ENCODE data around the gene HSD17B12.

Gene HSD17B12

GRCh38 chr11:43680521-43681400, at the start of gene HSD17B12:
Gene HSD17B12 (plus strand): TSS chr11:43680738. CDS start chr11:43680828, 90 bp downstream.
- Histone ChIP-seq H3K27me3 (ENCODE audit: control insufficient read depth in 5 of 5, insufficient read depth in 4 of 5, low read length in 5 of 5) (no peaks in the 10 kb centered on the region), H3K4me1 (ENCODE audit: control insufficient read depth in 5 of 5, insufficient read depth in 5 of 5, low read length in 5 of 5) (peaks cover 3 to 27% (median 18%) of the 10 kb centered on the region in 5 donors), H3K9ac (ENCODE audit: low read length in 5 of 5) (peak within 1 kb of the TSS; percentile 83 to 99 (median 96)), H3K27ac (ENCODE audit: low read depth, low read length) (peak within 1 kb of the TSS; percentile 94), H3K4me3 (ENCODE audit: low read depth in 1 of 5, low read length in 5 of 5) (peak within 1 kb of the TSS; percentile 83 to 93 (median 90)), H3K36me3 (ENCODE audit: control insufficient read depth in 5 of 5, insufficient read depth in 5 of 5, low read length in 5 of 5) (no peaks in the 10 kb centered on the region), H3K9me3 (ENCODE audit: control insufficient read depth in 5 of 5, low read length in 5 of 5) (no peaks in the 10 kb centered on the region)

GRCh38 chr11:43631732-43632131, 48.8 kb upstream of the HSD17B12 start:
- H3K27me3 ChIP-seq (ENCODE audit: control insufficient read depth in 5 of 5, insufficient read depth in 4 of 5, low read length in 5 of 5) = peaks cover 2 to 8% (median 5%) of the 10 kb centered on the region in 5 donors

GRCh38 chr11:43632181-43632580, 48.4 kb upstream of the HSD17B12 start:
- no peaks in the 10 kb centered on the region for H3K4me1 ChIP-seq (ENCODE audit: control insufficient read depth in 5 of 5, insufficient read depth in 5 of 5, low read length in 5 of 5)
- H3K9me3 ChIP-seq (ENCODE audit: control insufficient read depth in 5 of 5, low read length in 5 of 5) = no peaks in the 10 kb centered on the region
- no peaks in the 10 kb centered on the region for H3K36me3 ChIP-seq (ENCODE audit: control insufficient read depth in 5 of 5, insufficient read depth in 5 of 5, low read length in 5 of 5)
- peaks cover 2 to 8% (median 5%) of the 10 kb centered on the region in 5 donors for H3K27me3 ChIP-seq (ENCODE audit: control insufficient read depth in 5 of 5, insufficient read depth in 4 of 5, low read length in 5 of 5)
- no peak overlapping the region for H3K27ac ChIP-seq (ENCODE audit: low read depth, low read length)
- H3K4me3 ChIP-seq (ENCODE audit: low read depth in 1 of 5, low read length in 5 of 5) = no peak overlapping the region
- no peak overlapping the region for H3K9ac ChIP-seq (ENCODE audit: low read length in 5 of 5)

More at GRCh38 chr11:43631732-43632131, 48.8 kb upstream of the HSD17B12 start:
- no peak overlapping the region for H3K9ac ChIP-seq (ENCODE audit: low read length in 5 of 5)
- no peaks in the 10 kb centered on the region for H3K36me3 ChIP-seq (ENCODE audit: control insufficient read depth in 5 of 5, insufficient read depth in 5 of 5, low read length in 5 of 5)
- no peak overlapping the region for H3K4me3 ChIP-seq (ENCODE audit: low read depth in 1 of 5, low read length in 5 of 5)
- no peak overlapping the region for H3K27ac ChIP-seq (ENCODE audit: low read depth, low read length)
- H3K9me3 ChIP-seq (ENCODE audit: control insufficient read depth in 5 of 5, low read length in 5 of 5) = no peaks in the 10 kb centered on the region
- no peaks in the 10 kb centered on the region for H3K4me1 ChIP-seq (ENCODE audit: control insufficient read depth in 5 of 5, insufficient read depth in 5 of 5, low read length in 5 of 5)

GRCh38 chr11:43638717-43639116, 41.8 kb upstream of the HSD17B12 start:
- Histone ChIP-seq H3K36me3 (ENCODE audit: control insufficient read depth in 5 of 5, insufficient read depth in 5 of 5, low read length in 5 of 5) (no peaks in the 10 kb centered on the region), H3K4me1 (ENCODE audit: control insufficient read depth in 5 of 5, insufficient read depth in 5 of 5, low read length in 5 of 5) (peaks cover 0 to 3% (median 2%) of the 10 kb centered on the region in 5 donors), H3K4me3 (ENCODE audit: low read depth in 1 of 5, low read length in 5 of 5) (no peak overlapping the region), H3K27me3 (ENCODE audit: control insufficient read depth in 5 of 5, insufficient read depth in 4 of 5, low read length in 5 of 5) (peaks cover 5 to 15% (median 12%) of the 10 kb centered on the region in 5 donors), H3K9me3 (ENCODE audit: control insufficient read depth in 5 of 5, low read length in 5 of 5) (no peaks in the 10 kb centered on the region), H3K27ac (ENCODE audit: low read depth, low read length) (no peak overlapping the region), H3K9ac (ENCODE audit: low read length in 5 of 5) (no peak overlapping the region)

- Histone ChIP-seq H3K4me3 (ENCODE audit: low read depth in 1 of 5, low read length in 5 of 5) (no peak overlapping the region), H3K36me3 (ENCODE audit: control insufficient read depth in 5 of 5, insufficient read depth in 5 of 5, low read length in 5 of 5) (no peaks in the 10 kb centered on the region), H3K4me1 (ENCODE audit: control insufficient read depth in 5 of 5, insufficient read depth in 5 of 5, low read length in 5 of 5) (peaks cover 0 to 5% (median 4%) of the 10 kb centered on the region in 5 donors), H3K27me3 (ENCODE audit: control insufficient read depth in 5 of 5, insufficient read depth in 4 of 5, low read length in 5 of 5) (peaks cover 5 to 15% (median 12%) of the 10 kb centered on the region in 5 donors), H3K9me3 (ENCODE audit: control insufficient read depth in 5 of 5, low read length in 5 of 5) (no peaks in the 10 kb centered on the region), H3K9ac (ENCODE audit: low read length in 5 of 5) (no peak overlapping the region), H3K27ac (ENCODE audit: low read depth, low read length) (no peak overlapping the region)
Observed at GRCh38 chr11:43639224-43639623, 41.3 kb upstream of the HSD17B12 start.

- Histone ChIP-seq H3K36me3 (ENCODE audit: control insufficient read depth in 5 of 5, insufficient read depth in 5 of 5, low read length in 5 of 5) (no peaks in the 10 kb centered on the region), H3K4me1 (ENCODE audit: control insufficient read depth in 5 of 5, insufficient read depth in 5 of 5, low read length in 5 of 5) (peaks cover under 1 to 11% (median 11%) of the 10 kb centered on the region in 5 donors), H3K27me3 (ENCODE audit: control insufficient read depth in 5 of 5, insufficient read depth in 4 of 5, low read length in 5 of 5) (peaks cover 5 to 15% (median 12%) of the 10 kb centered on the region in 5 donors), H3K9ac (ENCODE audit: low read length in 5 of 5) (no peak overlapping the region), H3K4me3 (ENCODE audit: low read depth in 1 of 5, low read length in 5 of 5) (no peak overlapping the region), H3K27ac (ENCODE audit: low read depth, low read length) (no peak overlapping the region), H3K9me3 (ENCODE audit: control insufficient read depth in 5 of 5, low read length in 5 of 5) (no peaks in the 10 kb centered on the region)
Observed at GRCh38 chr11:43639920-43640319, 40.6 kb upstream of the HSD17B12 start.

GRCh38 chr11:43643898-43644620, 36.5 kb upstream of the HSD17B12 start:
- Histone ChIP-seq H3K9me3 (ENCODE audit: control insufficient read depth in 5 of 5, low read length in 5 of 5) (no peaks in the 10 kb centered on the region), H3K9ac (ENCODE audit: low read length in 5 of 5) (peak overlapping the region; percentile 88 to 99 (median 99))

GRCh38 chr11:43644621-43645299, 35.8 kb upstream of the HSD17B12 start:
- Histone ChIP-seq H3K4me3 (ENCODE audit: low read depth in 1 of 5, low read length in 5 of 5) (peak overlapping the region; percentile 83 to 99 (median 90)), H3K4me1 (ENCODE audit: control insufficient read depth in 5 of 5, insufficient read depth in 5 of 5, low read length in 5 of 5) (peaks cover 3 to 22% (median 18%) of the 10 kb centered on the region in 5 donors), H3K9me3 (ENCODE audit: control insufficient read depth in 5 of 5, low read length in 5 of 5) (no peaks in the 10 kb centered on the region), H3K36me3 (ENCODE audit: control insufficient read depth in 5 of 5, insufficient read depth in 5 of 5, low read length in 5 of 5) (peaks cover 2 to 3% (median 3%) of the 10 kb centered on the region in 5 donors), H3K9ac (ENCODE audit: low read length in 5 of 5) (peak overlapping the region; percentile 88 to 99 (median 99)), H3K27ac (ENCODE audit: low read depth, low read length) (peak overlapping the region; percentile 86), H3K27me3 (ENCODE audit: control insufficient read depth in 5 of 5, insufficient read depth in 4 of 5, low read length in 5 of 5) (peaks cover 0 to 3% (median 0%) of the 10 kb centered on the region in 5 donors)

More at GRCh38 chr11:43643898-43644620, 36.5 kb upstream of the HSD17B12 start:
- H3K36me3 ChIP-seq (ENCODE audit: control insufficient read depth in 5 of 5, insufficient read depth in 5 of 5, low read length in 5 of 5) = no peaks in the 10 kb centered on the region
- H3K4me1 ChIP-seq (ENCODE audit: control insufficient read depth in 5 of 5, insufficient read depth in 5 of 5, low read length in 5 of 5) = peaks cover 3 to 22% (median 18%) of the 10 kb centered on the region in 5 donors
- peak overlapping the region; percentile 86 for H3K27ac ChIP-seq (ENCODE audit: low read depth, low read length)
- H3K27me3 ChIP-seq (ENCODE audit: control insufficient read depth in 5 of 5, insufficient read depth in 4 of 5, low read length in 5 of 5) = peaks cover 0 to 10% (median 5%) of the 10 kb centered on the region in 5 donors
- H3K4me3 ChIP-seq (ENCODE audit: low read depth in 1 of 5, low read length in 5 of 5) = peak overlapping the region; percentile 83 to 99 (median 90)

GRCh38 chr11:43646767-43647166, 33.8 kb upstream of the HSD17B12 start:
- Histone ChIP-seq H3K36me3 (ENCODE audit: control insufficient read depth in 5 of 5, insufficient read depth in 5 of 5, low read length in 5 of 5) (peaks cover 4 to 8% (median 5%) of the 10 kb centered on the region in 5 donors), H3K9me3 (ENCODE audit: control insufficient read depth in 5 of 5, low read length in 5 of 5) (no peaks in the 10 kb centered on the region), H3K9ac (ENCODE audit: low read length in 5 of 5) (no peak overlapping the region), H3K27me3 (ENCODE audit: control insufficient read depth in 5 of 5, insufficient read depth in 4 of 5, low read length in 5 of 5) (no peaks in the 10 kb centered on the region), H3K4me3 (ENCODE audit: low read depth in 1 of 5, low read length in 5 of 5) (no peak overlapping the region), H3K27ac (ENCODE audit: low read depth, low read length) (no peak overlapping the region), H3K4me1 (ENCODE audit: control insufficient read depth in 5 of 5, insufficient read depth in 5 of 5, low read length in 5 of 5) (peaks cover 3 to 22% (median 18%) of the 10 kb centered on the region in 5 donors)
